Osteocyte (in vitro differentiated cells): ENCODE measurements around the gene SLC5A10. TPM values are rescaled to one million over a fixed set of nuclear protein-coding genes. Genes with fewer than 3 reads are reported as not detected.

ENCODE experiments used
- DNase-seq: peaks from one replicate; pipeline ENCODE4 v3.0.0; 2021; ENCODE audit warnings: mixed read lengths; ENCODE audit not compliant: unreplicated experiment; ENCODE audit errors: extremely low spot score
- H3K27ac Mint-ChIP-seq: one replicate; pipeline ENCODE4 v1.8.0; 2021; ENCODE audit warnings: mild to moderate bottlenecking, mixed read lengths; ENCODE audit not compliant: unreplicated experiment
- H3K27me3 Mint-ChIP-seq: one replicate; pipeline ENCODE4 v1.8.0; 2021; ENCODE audit warnings: mixed read lengths; ENCODE audit not compliant: unreplicated experiment
- H3K36me3 Mint-ChIP-seq: one replicate; pipeline ENCODE4 v1.8.0; 2021; ENCODE audit warnings: mixed read lengths; ENCODE audit not compliant: unreplicated experiment
- H3K4me1 Mint-ChIP-seq: one replicate; pipeline ENCODE4 v1.8.0; 2021; ENCODE audit warnings: mixed read lengths; ENCODE audit not compliant: unreplicated experiment
- H3K4me3 Mint-ChIP-seq: one replicate; pipeline ENCODE4 v1.8.0; 2021; ENCODE audit warnings: mild to moderate bottlenecking, moderate library complexity, mixed read lengths; ENCODE audit not compliant: unreplicated experiment
- H3K9me3 Mint-ChIP-seq: one replicate; pipeline ENCODE4 v1.8.0; 2021; ENCODE audit warnings: mixed read lengths; ENCODE audit not compliant: unreplicated experiment
- CTCF ChIP-seq: fragments of 200-600 bp; sonication (generic); IDR thresholded peaks from 2 replicates; pipeline ENCODE4 v1.5.0; 2021; ENCODE audit warnings: antibody characterized with exemption, mild to moderate bottlenecking, moderate library complexity
- total RNA-seq: library from RNA; stranded (reverse); gene quantifications from 2 replicates; pipeline ENCODE4 v1.2.1, GENCODE V29; 2021

SLC5A10 gene
- total RNA-seq, 1 donor from 2014 or later: not detected

- Mint-ChIP-seq H3K27me3 (peaks cover 46% of the 10 kb centered on the region), H3K4me1 (no peaks in the 10 kb centered on the region), H3K9me3 (no peaks in the 10 kb centered on the region), H3K27ac (no peak overlapping the region), H3K36me3 (no peaks in the 10 kb centered on the region), H3K4me3 (no peak overlapping the region)
- TF ChIP-seq CTCF: no peak
- no peak for DNase-seq
These were observed 4.1 kb upstream of the SLC5A10 start for GRCh38 chr17:18947866-18948265.

- no peak for DNase-seq
- no peak for TF ChIP-seq CTCF
- Mint-ChIP-seq H3K4me3 (no peak overlapping the region), H3K27me3 (peaks cover 43% of the 10 kb centered on the region), H3K9me3 (no peaks in the 10 kb centered on the region), H3K27ac (no peak overlapping the region), H3K36me3 (no peaks in the 10 kb centered on the region), H3K4me1 (no peaks in the 10 kb centered on the region)
These were observed 3.4 kb upstream of the SLC5A10 start for GRCh38 chr17:18948476-18949006.

DNA sequence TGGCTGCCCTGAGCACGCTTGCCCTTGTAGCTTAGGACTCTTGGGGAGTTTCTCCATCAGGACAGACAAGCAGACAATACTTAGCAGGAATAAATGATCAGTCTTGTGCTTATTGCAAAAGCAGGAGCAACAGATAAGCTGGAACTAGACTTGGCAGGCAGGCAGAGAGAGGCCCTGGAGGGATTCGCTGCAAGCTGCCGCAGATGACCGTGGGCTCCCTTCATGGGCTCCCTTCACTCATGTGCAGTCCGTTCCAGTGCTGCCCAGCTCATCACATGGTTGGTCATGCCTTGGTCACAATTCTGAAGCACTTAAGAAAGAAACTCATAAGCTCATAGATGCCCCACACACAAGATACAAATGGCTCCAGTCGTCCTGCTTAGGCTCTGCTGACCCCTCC lies 2.4 kb upstream of the SLC5A10 start:
- Mint-ChIP-seq H3K4me1 (no peaks in the 10 kb centered on the region), H3K9me3 (no peaks in the 10 kb centered on the region), H3K4me3 (no peak overlapping the region), H3K36me3 (no peaks in the 10 kb centered on the region), H3K27ac (no peak overlapping the region), H3K27me3 (peaks cover 35% of the 10 kb centered on the region)
- no peak for TF ChIP-seq CTCF
- no peak for DNase-seq

DNA sequence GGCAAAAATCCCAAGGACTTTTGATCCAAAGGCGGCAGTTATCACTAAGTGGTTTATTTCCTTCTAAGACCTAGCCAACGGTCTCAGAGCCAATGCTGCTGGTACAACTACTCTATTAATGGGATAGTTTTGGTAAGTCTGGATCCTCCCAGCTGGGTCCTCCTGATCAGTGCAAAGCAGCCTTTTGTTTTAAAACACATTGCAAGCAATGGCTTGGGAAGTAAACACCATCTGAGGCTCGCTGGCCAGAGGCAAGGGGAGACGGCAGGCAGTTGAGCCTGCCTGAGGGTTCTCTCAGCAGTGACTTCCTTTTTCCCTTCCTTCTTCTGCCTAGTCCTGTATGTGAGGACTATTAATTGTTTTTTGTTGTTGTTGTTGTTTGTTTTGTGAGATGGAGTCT lies 1.6 kb upstream of the SLC5A10 start:
- H3K4me3 Mint-ChIP-seq: no peak overlapping the region

More for the DNA sequence above, 1.6 kb upstream of the SLC5A10 start:
- TF ChIP-seq CTCF: no peak
- no peaks in the 10 kb centered on the region for H3K9me3 Mint-ChIP-seq
- DNase-seq: no peak
- no peaks in the 10 kb centered on the region for H3K36me3 Mint-ChIP-seq
- no peak overlapping the region for H3K27ac Mint-ChIP-seq
- H3K4me1 Mint-ChIP-seq: no peaks in the 10 kb centered on the region
- H3K27me3 Mint-ChIP-seq: peaks cover 31% of the 10 kb centered on the region
